T-helper 9 cell (primary cell): ENCODE measurements around the gene TTC23L.
A peak's percentile ranks its signal among the peaks of the same experiment; 100 is the strongest.

Experiments used
- DNase-seq: peaks from one replicate; pipeline ENCODE4 v3.0.0-alpha.2; 2020

TTC23L gene

DNA sequence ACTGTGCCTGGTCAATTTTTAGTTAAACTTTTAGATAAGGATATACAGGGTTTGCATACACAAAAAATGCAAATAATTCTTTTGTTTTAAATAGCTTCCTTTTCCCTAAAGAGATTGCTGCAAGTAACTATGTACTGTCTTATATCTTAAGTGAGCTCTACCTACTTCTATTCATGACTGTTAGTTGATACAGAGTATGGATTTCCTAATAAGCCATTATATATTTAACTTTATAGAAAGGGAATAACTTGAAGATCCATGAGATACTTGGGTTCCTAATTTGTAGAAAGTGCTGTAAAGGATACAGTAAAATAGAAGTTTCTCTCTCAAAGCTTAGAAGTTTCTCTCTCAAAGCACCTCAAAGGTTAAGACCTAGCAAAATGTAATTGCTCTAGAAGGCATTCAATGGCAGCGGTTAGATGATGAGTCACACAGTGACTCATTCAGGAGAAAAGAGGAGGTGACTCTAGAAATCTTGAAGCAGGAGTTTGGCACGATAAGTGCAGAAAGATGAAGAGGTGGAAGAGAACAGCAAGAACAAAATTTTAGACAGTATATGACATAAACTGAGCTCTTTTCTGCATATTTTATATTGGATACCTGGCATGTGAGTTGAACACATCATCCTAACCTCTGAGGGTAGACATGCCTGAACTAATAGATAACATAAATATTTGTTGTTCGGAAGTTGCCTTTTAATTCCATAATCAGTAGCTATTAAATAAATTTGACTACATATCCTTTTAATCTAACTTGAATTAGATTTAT lies 84.9 kb downstream of the TTC23L start:
- no peak for DNase-seq

DNA sequence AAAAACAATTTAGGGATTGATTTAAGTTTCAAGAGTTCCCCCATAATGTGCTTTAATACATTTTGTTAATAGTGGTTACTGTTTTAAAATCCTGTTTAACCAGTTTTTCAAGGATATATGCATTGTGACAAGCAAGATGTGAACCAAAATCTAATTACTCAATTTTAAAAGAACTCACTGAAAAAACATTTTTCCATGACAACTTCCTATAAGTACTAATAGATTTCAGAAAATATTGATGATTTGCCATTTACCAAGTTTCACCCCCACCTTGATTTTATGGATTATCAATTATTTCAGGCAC lies 85.5 kb downstream of the TTC23L start:
- DNase-seq, result no peak

DNA sequence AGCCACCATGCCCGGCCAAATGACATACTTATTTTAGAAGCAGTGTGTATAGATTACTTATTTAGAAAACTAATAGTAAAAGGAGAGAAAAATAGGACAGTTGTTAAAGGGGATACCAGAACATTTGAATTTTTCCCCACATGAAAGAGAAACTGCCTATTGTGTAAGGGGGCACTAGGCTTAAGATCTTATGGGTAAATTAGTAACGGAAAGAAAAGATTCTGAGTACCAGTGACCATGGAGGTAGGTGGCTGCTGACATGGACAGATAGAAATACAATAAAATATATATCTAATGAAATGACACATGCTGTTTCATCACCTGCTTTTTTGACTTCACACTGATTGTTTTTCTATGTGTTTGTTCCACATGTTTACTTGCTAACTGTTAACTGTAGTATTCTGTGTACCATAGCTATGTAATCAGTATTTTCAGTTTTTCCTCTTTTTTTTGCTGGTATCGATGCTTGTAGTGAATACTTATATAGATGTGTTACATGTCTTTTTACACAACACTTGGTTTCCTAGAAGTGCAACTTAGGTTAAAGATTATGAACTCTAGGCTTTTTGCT lies 87.4 kb downstream of the TTC23L start:
- DNase-seq, result no peak

DNA sequence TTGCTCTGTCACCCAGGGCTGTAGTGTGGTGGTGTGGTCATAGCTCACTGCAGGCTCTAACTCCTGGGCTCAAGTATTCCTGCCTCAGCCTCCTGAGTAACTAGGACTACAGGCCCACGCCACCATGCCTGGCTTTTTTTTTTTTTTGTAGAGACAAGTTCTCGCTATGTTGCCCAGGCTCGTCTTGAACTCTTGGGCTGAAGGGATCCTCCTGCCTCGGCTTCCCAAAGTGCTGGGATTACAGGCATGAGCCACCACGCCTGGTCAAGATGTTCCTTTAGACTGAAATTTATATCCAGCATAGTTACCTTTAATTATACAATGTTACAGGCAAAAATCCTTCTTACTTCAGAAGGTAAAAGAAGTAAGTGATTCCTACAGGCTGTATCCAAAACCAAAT lies 88.8 kb downstream of the TTC23L start:
- DNase-seq, result no peak

DNA sequence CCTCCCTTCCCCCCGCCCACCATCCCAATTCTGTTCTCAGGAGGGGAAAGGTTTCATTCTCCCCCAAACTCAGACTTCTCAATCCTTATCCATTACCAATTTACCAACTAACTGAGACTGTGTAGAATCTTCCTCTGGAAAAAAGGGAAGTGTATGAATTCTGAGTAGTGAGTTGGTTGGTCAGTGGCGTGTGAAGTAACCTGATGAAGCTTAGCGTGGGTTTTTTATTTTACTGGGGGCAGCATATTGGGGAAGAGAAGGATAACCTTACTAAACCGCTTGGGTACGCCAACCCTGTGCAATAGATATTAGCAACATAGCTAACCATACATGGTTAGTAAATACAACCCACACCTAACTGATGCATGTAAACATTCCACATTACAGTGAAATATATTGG lies 89.3 kb downstream of the TTC23L start:
- no peak for DNase-seq

DNA sequence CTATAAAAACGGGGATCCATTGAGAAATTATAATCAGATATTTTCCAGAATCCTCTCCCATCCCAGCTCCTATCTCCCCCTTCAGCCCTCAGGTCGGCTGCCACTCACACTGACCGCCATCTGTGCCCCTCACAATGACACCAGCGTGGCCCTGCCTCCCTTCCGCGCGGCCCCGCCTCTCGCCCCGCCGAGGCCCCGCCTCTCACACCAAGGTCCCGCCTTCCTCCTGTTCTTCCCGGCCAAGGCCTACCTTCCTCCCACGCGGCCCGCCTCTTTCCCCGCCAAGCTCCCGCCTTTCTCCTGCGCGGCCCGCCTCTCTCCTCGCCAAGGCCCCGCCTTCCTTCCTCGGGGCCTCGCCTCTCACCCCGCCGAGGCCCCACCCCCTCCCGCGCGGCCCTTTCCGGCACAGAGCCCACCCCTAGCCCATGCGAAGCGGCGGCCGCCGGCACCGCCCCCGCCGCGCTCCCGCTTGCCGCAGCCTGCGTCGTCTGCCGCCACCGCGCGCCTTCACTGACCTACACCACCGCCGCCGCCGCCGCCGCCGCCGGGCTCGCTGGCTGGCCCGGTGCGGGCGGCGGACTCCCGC lies 90.3 kb downstream of the TTC23L start, which contains the start of gene DNAJC21:
TSS of gene DNAJC21 (plus strand) at position 426 of the 586 bp plus-strand sequence. CDS start 261 bp downstream, outside the sequence.
- DNase-seq, result peak; percentile 96

DNA sequence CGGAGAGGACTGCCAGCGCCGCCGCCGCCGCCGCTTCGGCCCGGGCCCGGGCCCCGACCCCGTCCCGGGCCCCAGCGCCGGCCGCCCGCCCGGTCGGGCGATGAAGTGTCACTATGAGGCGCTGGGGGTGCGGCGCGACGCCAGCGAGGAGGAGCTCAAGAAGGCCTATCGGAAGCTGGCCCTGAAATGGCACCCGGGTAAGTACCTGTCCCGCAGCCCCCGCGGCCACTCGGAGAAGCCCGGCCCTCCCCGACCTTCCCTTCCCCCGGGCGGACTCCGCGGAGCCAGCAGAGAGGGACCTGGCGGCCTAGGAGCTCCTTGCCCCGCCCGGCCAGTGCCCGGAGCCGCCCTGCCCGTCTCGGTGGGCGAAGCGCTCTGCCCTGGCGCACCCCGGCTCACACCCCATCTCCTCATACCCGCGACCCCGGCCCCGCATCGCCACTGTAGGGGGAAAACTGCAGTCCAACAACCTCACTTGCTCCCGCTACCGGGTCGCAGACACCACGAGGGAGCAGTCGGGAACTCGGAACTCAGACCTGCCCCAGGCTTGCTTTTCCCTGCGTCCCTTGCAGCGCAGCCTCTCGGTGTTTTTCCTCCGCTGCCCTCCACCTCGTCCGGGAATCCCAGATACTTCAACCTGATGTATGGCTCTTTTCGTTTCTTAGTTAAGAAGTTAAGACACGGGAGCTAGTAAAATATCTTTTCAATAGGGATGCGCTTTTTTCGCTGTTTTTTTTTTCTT lies 90.9 kb downstream of the TTC23L start:
- DNase-seq, result peak; percentile 74

DNA sequence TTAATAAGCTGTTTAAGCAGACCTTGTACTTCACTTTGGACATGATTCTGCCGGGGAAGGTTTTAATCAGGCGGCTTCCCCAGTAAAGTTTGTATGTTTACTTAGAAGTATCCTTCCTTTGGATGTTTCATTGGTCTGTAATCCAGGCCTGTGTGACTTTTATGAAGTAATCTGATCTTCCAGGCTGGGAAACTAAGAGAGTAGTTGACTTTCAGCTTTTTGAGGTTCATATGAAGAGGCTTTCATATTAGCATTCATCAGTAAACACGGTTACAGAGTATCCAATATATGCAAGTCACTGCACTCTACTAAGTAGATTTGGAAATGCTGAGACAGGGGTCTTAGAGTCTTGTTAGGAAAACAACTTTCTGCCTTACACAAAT lies 91.5 kb downstream of the TTC23L start:
- DNase-seq, result no peak

DNA sequence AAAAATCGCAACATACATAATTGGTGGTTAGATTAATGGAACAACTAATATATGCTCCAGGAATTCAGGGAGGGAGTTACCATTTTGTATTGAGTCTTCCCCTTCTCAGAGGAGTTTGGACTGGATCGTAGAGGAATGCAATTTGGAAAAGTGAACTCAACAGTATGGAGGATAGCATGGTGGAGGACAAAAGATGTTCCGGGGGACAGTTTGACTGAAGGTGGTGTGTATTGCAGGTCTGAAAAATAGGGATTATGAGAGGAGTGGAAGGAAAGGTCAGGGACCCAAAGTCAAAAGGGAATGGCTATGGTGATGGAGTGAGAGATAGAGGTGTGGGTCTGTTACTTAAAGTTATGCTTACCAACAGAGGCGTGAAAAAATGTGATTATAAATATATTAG lies 91.9 kb downstream of the TTC23L start:
- no peak for DNase-seq

DNA sequence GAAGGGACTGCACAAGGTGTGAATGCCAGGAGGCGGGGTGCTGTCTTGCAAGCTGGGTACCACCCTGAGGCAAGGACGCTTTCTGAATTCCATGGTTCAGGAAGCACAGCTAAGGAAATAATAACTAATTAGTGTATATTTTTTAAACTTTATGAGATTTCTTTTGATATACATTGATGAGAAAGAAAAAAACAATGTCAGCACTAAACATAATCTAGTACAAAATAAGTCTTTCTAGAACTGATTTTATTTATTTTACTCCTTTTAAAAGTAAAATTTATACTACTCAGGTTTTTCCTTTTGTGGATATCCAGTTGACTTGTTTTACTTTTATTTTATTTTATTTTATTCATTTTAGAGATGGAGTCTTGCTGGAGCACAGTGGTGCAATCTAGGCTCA lies 94.0 kb downstream of the TTC23L start:
- no peak for DNase-seq

DNA sequence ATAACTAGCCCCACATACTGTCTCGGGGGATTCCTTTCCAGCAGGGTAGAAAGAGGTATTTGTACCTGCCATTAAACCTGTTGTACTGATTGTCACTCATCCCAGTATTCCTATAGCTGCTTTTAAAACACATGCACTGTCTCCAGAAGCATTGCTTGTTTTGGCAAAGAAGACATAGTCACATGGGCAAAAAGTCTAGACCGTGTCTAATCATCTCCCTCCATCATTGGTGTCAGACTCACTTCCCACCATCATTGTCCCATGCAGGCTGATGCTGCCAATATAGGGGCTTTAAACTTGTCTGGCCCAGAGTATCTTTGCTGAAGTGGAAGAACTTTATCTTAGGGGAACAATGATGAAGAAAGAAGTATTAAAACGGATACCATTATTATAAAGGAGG lies 103.0 kb downstream of the TTC23L start:
- no peak for DNase-seq

DNA sequence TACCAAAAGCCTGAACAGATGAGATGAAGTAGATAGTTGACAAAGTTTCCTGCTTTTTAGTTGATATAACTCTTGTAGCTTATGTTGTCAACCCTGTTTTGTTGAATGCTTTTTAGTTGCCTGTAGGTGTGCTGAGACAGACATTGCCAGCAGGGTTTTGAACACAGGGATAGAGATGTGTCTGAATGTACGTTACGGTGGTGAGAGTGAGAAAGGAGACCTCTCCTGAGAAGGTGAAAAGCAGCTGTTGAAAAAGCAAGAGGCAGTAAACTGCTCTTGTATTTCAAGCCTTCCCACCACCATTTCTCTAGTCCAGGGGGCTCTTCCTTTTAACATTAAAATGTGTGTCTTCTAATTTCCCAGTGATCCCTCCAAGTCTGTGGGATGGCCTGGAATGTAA lies 105.1 kb downstream of the TTC23L start:
- DNase-seq, result no peak

DNA sequence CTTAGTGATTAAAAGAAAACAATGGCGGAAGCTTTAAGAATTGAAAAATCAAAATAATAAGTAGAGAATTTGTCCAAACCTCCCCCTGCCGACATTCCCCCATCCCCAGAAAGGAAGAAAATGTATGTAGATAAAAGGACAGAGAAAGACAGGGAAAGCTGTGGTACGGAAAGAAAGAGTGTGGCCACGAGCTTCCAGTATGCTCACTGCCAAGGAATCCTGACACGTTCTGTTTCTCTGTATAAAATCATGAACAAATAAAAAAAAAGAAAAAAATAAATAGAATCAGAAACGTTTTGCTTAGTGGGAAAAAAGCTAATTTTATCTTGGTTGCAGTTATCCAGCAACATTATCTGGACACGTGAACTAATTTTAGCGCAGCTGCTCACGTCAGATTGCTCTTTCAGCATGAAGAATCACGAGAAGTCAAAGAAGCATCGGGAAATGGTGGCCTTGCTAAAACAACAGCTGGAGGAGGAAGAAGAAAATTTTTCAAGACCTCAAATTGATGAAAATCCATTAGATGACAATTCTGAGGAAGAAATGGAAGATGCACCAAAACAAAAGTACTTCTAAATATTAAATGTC lies 105.6 kb downstream of the TTC23L start:
- no peak for DNase-seq
